Breast epithelium (tissue), 3 donors: ENCODE results near the gene CCDC107.
"Not testable (repeated sequence)": the region's sequence is repeated elsewhere in the genome, so short reads cannot be mapped to it uniquely, and the experiment has no call there.

Experiments
- CTCF ChIP-seq, 3 donors: fragments of 450-650 bp; IDR thresholded peaks; one replicate each; pipeline ENCODE4 v1.5.1; 2016 to 2017; ENCODE audit warnings: antibody characterized with exemption in 3 of 3, mild to moderate bottlenecking in 3 of 3, moderate library complexity in 3 of 3
- POLR2AphosphoS5 ChIP-seq, 3 donors: sonication (generic); formaldehyde crosslinking; IDR thresholded peaks; one replicate each; pipeline ENCODE4 v1.6.1; 2017; ENCODE audit warnings: antibody characterized with exemption in 3 of 3

- TF ChIP-seq CTCF, POLR2AphosphoS5 (IDR thresholded peaks at IDR 0.05): not testable (repeated sequence)
Observed at GRCh38 chr9:35638751-35639150, 19.3 kb upstream of the CCDC107 start.
